Epithelial cell of esophagus (primary cell): ENCODE data around the gene B3GALT6.

ENCODE experiments used
- DNase-seq: peaks from one replicate; pipeline ENCODE4 v3.0.0; 2010; ENCODE audit warnings: low read depth
- H3K4me3 ChIP-seq: 2 replicates; pipeline ENCODE4 v1.5.1; 2011; ENCODE audit warnings: mild to moderate bottlenecking, low read length, control low read depth
- TF ChIP-seq, protein P1 (sequence below): IDR thresholded peaks from 2 replicates; pipeline ENCODE4 v1.5.1; 2011; ENCODE audit warnings: low read depth, mild to moderate bottlenecking, low read length, control low read depth, inconsistent platforms; ENCODE audit not compliant: insufficient read depth; ENCODE audit errors: missing control alignments

B3GALT6 gene

DNA sequence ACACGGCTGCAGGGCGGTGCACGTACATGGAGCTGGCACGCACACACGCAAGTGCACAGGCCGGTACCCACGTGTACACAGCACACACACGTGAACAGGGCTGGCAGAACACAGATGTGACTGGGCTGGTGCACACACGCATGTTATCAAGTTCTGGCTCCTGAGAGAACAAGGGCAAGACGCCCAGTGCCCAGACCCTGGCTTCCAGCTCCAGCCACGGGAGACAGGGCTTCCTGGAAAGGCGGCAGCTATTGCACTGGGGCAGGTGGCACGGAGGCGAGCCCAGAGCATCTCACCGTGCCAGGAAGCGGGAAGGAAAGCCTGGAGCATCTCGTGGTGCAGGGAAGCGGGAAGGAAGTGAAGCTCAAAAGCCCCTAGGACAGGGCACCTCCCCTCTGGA is 6.1 kb upstream of the B3GALT6 start:
- DNase-seq: no peak
- TF ChIP-seq, protein P1, sequence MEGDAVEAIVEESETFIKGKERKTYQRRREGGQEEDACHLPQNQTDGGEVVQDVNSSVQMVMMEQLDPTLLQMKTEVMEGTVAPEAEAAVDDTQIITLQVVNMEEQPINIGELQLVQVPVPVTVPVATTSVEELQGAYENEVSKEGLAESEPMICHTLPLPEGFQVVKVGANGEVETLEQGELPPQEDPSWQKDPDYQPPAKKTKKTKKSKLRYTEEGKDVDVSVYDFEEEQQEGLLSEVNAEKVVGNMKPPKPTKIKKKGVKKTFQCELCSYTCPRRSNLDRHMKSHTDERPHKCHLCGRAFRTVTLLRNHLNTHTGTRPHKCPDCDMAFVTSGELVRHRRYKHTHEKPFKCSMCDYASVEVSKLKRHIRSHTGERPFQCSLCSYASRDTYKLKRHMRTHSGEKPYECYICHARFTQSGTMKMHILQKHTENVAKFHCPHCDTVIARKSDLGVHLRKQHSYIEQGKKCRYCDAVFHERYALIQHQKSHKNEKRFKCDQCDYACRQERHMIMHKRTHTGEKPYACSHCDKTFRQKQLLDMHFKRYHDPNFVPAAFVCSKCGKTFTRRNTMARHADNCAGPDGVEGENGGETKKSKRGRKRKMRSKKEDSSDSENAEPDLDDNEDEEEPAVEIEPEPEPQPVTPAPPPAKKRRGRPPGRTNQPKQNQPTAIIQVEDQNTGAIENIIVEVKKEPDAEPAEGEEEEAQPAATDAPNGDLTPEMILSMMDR: no peak
- H3K4me3 ChIP-seq: no peak overlapping the region

DNA sequence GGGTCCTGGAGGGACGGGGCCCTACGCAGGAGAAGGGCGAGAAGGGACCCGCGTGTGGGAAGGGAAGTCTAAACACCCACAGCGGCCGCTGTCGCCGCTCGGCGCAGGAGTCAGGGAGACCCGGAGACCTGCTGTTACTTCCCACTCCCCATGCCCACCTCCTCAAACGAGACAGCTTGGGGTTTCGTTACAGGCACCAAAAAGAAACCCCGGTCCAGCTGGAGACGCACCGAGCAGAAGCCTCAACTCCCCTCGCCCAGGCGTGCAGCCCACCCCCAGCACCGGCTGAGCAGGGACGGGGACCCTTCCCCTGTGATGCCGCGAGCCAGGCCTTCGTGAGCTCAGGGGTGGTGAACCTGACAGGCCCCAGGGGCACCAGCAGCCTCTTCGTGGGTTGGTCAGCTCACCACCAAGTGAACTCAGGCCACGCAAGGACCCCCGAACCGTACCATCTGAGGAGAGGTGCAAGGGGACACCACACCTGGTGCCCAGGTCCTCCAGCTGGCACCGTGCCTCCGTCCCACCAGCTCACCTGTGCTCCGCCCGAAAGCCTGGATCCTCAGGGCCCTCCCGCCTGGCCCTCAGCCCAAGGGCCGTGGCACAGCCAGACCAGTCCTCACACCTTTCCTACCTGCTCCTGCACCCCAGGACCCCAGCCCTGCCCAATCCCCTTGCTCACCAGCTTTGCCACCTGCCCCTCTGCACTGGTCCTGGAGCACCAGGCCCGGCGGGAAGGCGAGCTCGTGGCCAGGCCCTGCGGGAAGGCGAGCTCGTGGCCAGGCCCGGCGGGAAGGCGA is 5.3 kb upstream of the B3GALT6 start:
- H3K4me3 ChIP-seq: no peak overlapping the region

DNA sequence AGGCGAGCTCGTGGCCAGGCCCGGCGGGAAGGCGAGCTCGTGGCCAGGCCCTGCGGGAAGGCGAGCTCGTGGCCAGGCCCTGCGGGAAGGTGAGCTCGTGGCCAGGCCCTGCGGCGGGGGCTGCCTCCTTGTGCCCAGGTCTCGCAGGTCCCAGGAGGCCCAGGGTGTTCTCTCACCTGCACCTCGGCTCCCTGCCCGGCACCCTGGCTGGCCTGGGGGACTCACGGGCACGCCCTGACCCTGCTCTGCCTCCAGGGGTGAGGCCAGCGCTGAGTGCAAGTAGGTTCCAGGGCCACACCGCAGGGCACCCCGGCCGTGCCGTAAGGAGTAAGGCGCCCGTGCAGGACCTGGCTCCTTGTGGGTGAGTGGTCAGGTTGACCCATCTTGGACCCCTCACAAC is 4.7 kb upstream of the B3GALT6 start:
- TF ChIP-seq, protein P1: no peak
- H3K4me3 ChIP-seq: no peak overlapping the region
- DNase-seq: no peak

More for the DNA sequence above, 5.3 kb upstream of the B3GALT6 start:
- DNase-seq: no peak
- TF ChIP-seq, protein P1: no peak

DNA sequence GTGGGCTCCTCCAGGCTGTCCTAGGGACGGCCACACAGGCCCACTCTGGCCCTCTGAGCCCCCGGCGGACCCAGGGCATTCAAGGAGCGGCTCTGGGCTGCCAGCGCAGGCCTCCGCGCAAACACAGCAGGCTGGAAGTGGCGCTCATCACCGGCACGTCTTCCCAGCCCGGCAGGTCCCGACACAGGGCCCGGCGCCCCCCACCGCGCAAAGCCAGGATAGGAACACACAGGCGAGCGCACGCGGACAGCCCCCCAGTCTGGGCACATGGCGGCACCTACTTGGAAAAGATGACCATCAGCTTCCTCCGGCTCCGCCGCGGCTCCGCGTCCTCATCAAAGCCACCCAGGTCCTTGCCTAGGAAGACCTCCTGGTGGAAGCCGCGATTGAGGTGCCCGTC is 3.9 kb upstream of the B3GALT6 start:
- H3K4me3 ChIP-seq: no peak overlapping the region
- TF ChIP-seq, protein P1: no peak
- DNase-seq: no peak

DNA sequence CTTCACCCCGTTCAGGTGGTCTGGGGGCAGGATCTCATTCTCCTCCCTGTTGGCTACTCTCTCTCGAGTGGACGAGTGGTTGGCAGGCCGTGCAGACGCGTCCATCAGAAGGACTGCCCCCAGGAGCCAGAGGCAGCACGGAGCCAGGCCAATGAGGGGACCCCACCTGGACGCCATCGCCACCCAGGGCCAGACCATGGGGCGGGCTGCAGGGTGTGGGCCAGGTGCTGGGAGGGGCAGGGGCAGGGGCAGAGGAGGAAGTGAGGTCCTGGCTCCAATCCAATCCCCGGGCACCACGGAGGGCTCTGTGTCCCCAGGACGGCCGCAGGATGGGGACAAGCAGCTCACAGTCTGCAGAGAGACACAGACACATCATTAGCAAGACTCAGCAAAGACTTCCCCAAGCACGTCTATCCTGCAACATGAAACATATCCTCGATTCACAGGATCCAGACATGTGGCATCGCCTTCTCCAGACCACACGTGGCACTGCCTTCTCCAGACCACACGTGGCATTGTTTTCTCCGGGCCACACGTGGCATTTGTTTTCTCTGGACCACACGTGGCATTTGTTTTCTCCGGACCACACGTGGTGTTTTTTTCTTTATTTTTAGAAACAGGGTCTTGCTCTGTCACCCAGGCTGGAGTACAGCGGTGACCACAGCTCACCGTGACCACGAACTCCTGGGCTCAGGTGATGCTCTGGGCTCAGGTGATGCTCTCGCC is 3.3 kb upstream of the B3GALT6 start:
- no peak overlapping the region for H3K4me3 ChIP-seq
- TF ChIP-seq, protein P1: no peak
- no peak for DNase-seq

DNA sequence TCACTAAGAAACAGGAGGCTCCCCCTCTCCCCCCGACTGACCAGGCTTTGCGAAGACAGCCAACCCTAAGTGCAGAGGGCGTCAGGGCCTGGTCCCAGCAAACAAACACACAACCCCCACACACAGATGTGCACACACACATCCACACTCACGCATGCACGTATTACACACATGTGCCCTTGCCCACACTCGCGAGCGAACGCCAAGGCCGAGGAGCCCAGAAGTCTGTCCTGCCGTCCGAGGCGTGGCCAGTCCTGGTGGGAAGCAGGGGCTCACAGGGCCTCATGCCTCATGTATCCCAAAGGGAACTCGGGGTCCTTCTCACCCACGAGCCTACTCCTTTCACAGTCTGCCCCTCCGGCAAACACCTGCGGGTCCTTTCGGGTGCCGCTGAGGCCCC is 2.3 kb upstream of the B3GALT6 start:
- H3K4me3 ChIP-seq: no peak overlapping the region
- DNase-seq: no peak
- TF ChIP-seq, protein P1: no peak
